ENCODE results near the gene SHISA5.

GRCh38 chr3:48418140-48418539 lies 85.8 kb downstream of the SHISA5 start:
- TF ChIP-seq GATA2 (IDR thresholded peaks at IDR 0.05; ENCODE audit: low read depth, low read length) = no peak
- no peak for TF ChIP-seq GATA3 (IDR thresholded peaks at IDR 0.05; ENCODE audit: low read depth, low read length)
